GM12874 (cell line): ENCODE results near the gene NAALADL2.

Experiments used
- CTCF ChIP-seq: IDR thresholded peaks from 2 replicates; pipeline ENCODE4 v1.5.1; 2011; ENCODE audit warnings: low read depth, mild to moderate bottlenecking, control low read depth, low read length, moderate library complexity; ENCODE audit not compliant: insufficient read depth

The NAALADL2 gene

GRCh38 chr3:174957081-174957480 is 97.9 kb downstream of the NAALADL2 start:
- TF ChIP-seq CTCF: no peak

- no peak for TF ChIP-seq CTCF
Measured at GRCh38 chr3:174957551-174958001, 98.4 kb downstream of the NAALADL2 start.

- no peak for TF ChIP-seq CTCF
Measured at GRCh38 chr3:174958671-174959328, 99.7 kb downstream of the NAALADL2 start.

DNA sequence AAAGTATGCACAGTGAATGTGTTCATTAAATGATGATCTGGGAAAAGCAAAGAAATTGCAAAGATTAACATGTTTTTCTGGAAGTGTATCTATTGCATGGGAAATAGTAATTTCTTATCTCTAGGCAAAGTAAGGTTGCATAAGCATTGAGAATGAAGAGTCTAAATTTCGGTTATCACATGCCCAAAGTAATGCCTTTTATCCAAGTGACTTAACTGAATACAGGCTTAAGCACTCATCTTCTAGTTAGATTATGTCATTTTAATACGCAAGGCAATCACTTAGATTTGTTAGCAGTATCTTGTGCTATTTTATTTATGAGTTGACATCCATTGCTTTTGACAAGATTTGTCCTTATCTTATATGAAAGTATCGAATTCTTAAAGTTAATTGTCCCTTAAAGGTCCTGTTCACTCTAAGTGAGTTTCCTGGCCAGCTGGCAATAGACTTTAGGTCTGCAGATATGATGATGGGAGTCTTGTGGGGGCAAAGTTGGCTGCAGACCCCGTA is 100.5 kb downstream of the NAALADL2 start:
- no peak for TF ChIP-seq CTCF

- no peak for TF ChIP-seq CTCF
Measured at GRCh38 chr3:174960898-174961297, 101.8 kb downstream of the NAALADL2 start.

DNA sequence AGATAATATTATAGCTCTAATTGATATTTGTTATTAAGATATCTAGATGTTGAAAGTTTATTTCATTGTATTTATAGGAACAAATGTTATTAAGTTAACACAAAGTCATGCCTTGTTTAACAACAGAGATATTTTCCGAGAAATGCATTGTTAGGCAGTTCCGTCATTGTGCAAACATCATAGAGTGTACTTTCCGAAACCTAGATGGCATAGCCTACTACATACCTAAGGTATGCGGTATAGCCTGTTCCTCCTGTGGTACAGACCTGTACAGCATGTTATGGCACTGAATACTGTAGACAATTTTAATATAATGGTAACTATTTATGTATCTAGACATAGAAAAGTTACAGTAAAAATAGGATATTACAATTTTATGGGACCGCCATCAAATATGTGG is 114.3 kb downstream of the NAALADL2 start:
- no peak for TF ChIP-seq CTCF

GRCh38 chr3:174986685-174987084 is 127.6 kb downstream of the NAALADL2 start:
- no peak for TF ChIP-seq CTCF
